ENCODE results near the gene SPINT4.

SPINT4 gene

DNA sequence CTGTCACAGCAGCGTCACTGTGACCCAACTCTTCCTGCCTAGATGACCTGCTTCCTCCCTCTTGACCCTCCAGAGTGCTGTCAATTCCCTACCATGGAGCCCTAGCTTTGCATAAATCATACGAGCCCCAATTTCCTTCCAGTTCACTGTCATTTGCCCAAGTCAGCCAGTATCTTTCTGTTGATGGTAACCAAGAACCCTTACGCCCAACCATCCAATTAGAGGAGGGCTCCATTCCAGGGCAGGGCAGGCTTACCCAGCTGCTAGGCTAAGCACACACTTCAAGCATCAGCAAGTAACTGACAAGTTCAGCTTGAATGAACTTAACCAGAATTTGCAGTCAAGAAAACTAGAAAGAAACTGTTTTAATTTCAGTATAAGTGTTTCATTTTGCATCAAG lies 43.8 kb downstream of the SPINT4 start:
- no peak for DNase-seq

- no peak for DNase-seq
Measured at GRCh38 chr20:45768479-45768878, 46.3 kb downstream of the SPINT4 start.

GRCh38 chr20:45771182-45771759 lies 49.1 kb downstream of the SPINT4 start:
- peak; percentile 83 for DNase-seq

DNA sequence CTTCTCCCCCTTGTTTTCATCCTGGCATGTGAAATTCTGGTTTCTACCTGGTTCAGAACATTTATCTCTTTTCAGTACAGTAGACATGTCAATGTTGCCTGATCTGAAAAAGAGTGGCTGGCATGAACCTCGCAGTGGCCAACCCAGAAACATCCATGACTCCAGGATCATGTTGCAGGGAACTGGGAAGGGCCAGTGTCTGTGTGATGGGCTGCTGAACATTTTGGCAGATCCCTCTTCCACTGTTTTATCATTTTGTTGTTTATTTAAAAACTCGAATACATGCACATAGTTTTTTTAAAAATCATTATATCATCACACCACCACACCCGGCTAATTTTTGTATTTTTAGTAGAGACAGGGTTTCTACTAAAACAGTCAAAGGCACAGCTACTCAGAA lies 50.5 kb downstream of the SPINT4 start:
- no peak for DNase-seq

DNA sequence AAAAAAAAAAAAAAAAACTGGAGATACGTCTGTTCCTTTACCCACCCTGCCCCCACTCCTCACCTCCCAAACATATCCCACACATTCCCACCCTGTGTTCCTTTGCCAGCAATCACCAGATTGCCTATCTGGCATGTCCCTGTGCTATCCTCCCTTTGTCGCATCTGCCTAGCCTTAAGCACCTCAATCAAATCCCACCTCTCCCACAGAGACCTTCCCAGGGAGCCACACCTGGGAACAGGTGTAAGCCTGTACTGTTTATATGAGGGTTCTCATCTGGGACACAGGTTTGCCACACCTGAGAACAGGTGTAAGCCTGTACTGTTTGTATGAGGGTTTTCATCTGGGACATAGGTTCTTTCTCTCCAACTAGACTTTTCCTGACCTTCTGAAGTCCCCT lies 52.8 kb downstream of the SPINT4 start:
- no peak for DNase-seq

GRCh38 chr20:45775411-45775810 lies 53.3 kb downstream of the SPINT4 start:
- no peak for DNase-seq
